CD4-positive, alpha-beta T cell treated with Interferon gamma for 1 hour (primary cell): ENCODE measurements around the gene KCNQ5.
"Not testable (repeated sequence)": the region's sequence is repeated elsewhere in the genome, so short reads cannot be mapped to it uniquely, and the experiment has no call there.

Experiments used
- DNase-seq: peaks from one replicate; pipeline ENCODE4 v3.0.0-alpha.2; 2020

Gene KCNQ5

DNA sequence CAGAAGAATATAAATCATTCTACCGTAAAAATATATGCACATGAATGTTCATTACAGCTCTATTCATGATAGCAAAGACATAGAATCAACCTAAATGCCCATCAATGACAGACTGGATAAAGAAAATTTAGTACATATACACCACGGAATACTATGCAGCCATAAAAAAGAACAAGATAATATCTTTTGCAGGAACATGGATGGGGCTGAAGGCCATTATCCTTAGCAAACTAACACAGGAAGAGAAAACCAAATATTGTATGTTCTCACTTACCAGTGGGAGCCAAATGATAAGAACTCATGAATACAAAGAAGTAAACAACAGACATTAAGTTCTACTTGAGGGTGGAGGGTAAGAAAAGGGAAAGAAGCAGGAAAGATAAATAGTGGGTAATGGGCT is 595.0 kb downstream of the KCNQ5 start:
- DNase-seq = no peak

GRCh38 chr6:73225396-73225795 is 603.5 kb downstream of the KCNQ5 start, which contains the start of gene KHDC1L:
Gene KHDC1L, minus strand, starts transcription at chr6:73225496. Its CDS starts 88 bp downstream, at chr6:73225408.
- DNase-seq = no peak

- DNase-seq = no peak
Measured at GRCh38 chr6:73227606-73228255, 605.9 kb downstream of the KCNQ5 start.

DNA sequence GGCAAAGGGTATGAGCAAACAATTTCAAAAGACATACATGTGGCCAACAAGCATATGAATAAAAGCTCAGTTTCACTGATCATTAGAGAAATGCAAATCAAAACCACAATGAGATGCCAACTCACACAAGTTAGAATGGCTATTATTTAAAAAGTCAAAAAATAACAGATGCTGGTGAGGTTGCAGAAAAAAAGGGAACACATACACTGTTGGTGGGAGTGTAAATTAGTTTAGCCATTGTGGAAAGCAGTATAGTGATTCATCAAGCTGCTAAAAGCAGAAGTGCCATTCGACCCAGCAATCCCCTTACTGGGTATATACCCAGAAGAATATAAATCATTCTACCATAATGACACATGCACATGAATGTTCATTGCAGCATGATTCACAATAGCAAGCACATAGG is 610.1 kb downstream of the KCNQ5 start:
- no peak for DNase-seq

- no peak for DNase-seq
Measured at GRCh38 chr6:73233048-73233447, 611.2 kb downstream of the KCNQ5 start.

- not testable (repeated sequence) for DNase-seq
Measured at GRCh38 chr6:73233971-73234370, 612.1 kb downstream of the KCNQ5 start.

DNA sequence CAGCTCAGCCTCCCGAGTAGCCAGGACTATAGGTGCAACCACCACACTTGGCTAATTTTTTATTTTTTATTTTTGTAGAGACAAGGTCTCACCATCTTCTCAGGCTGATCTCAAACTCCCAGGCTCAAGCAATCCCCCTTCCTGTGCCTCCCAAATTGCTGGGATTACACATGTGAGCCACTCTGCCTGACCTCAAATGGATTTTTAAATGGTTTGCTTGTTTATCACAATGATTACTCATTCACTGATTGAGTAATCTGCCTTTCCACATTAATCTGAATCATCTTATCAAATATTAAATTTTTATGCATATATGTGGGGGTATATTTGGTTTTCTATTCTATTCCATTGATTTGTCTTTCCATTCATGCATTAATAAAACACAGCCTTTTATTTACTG is 612.9 kb downstream of the KCNQ5 start:
- no peak for DNase-seq

DNA sequence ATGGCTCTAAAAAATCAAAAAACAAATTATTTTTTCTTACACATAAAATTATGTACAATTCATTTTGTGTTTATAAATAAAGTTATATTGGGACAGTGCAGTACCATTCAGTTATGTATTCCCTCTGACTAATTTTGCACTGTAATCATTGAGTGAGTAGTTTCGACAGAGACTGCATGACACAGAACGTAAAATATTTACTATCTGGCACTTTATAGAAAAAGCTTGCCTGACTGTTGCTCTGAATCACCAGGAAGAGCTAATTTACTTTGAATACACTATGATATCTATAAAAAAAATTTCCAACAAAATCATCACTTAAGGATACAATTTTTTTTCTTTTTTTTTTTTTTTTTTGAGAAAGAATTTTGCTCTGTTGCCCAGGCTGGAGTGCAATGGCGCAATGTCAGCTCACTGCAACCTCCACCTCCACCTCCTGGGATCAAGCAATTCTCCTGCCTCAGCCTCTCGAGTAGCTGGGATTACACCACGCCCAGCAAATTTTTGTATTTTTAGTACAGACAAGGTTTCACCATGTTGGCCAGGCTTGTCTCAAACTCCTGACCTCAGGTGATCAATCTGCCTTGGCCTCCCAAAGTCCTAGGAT is 614.4 kb downstream of the KCNQ5 start:
- DNase-seq = no peak

DNA sequence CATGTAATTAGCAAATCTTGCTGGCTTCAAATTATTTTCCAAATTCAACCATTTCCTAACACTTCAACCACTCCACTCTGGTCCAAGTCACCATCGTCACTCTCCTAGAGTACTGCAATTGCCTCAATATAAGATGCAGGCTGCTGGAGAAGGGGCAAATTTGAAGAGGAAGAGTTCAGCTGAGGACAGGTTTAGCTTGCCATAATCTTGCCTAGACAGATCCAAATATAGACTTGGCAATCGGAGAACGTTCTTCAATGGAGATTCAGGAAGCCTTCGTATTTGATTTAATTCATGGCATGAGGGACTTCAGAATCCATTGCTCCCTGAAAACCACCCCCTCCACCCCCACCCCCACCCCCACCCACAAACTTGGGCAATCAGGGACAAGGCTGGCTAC is 618.9 kb downstream of the KCNQ5 start:
- DNase-seq = no peak

- DNase-seq = no peak
Measured at GRCh38 chr6:73242001-73242400, 620.1 kb downstream of the KCNQ5 start.
